GM21423 (cell line): ENCODE data around the gene SPAG4.

Source experiments
- ATAC-seq: cut with Tn5 transposase; IDR thresholded peaks from one replicate; pipeline ENCODE4 v1.9.1; 2021; ENCODE audit warnings: mild to moderate bottlenecking, moderate library complexity; ENCODE audit not compliant: unreplicated experiment

The SPAG4 gene

GRCh38 chr20:35598899-35599775, 16.5 kb upstream of the SPAG4 start:
- no peak for ATAC-seq

GRCh38 chr20:35599776-35600120, 15.9 kb upstream of the SPAG4 start:
- ATAC-seq = no peak

- ATAC-seq = no peak
Observed at GRCh38 chr20:35600176-35600992, 15.2 kb upstream of the SPAG4 start.

- no peak for ATAC-seq
Observed at GRCh38 chr20:35600993-35601973, 14.3 kb upstream of the SPAG4 start.

- ATAC-seq = no peak
Observed at GRCh38 chr20:35601990-35602389, 13.6 kb upstream of the SPAG4 start.

- no peak for ATAC-seq
Observed at GRCh38 chr20:35602851-35603495, 12.7 kb upstream of the SPAG4 start.

- no peak for ATAC-seq
Observed at GRCh38 chr20:35603695-35604448, 11.8 kb upstream of the SPAG4 start.

- ATAC-seq = no peak
Observed at GRCh38 chr20:35604449-35604747, 11.2 kb upstream of the SPAG4 start.

GRCh38 chr20:35606127-35606526, 9.5 kb upstream of the SPAG4 start:
- no peak for ATAC-seq

- ATAC-seq = no peak
Observed at GRCh38 chr20:35607003-35607735, 8.5 kb upstream of the SPAG4 start.

- no peak for ATAC-seq
Observed at GRCh38 chr20:35610833-35611427, 4.7 kb upstream of the SPAG4 start.

GRCh38 chr20:35611482-35611881, 4.1 kb upstream of the SPAG4 start:
- ATAC-seq = no peak

- no peak for ATAC-seq
Observed at GRCh38 chr20:35616465-35617396, 1.1 kb downstream of the SPAG4 start.

- no peak for ATAC-seq
Observed at GRCh38 chr20:35617397-35618262, 2.0 kb downstream of the SPAG4 start.

GRCh38 chr20:35618263-35619131, 2.9 kb downstream of the SPAG4 start:
- no peak for ATAC-seq
